AML-193 (cell line): Measurements from ENCODE around the gene PIGQ.

Experiments
- DNase-seq, 2 experiments: peaks; one replicate each; lab custom pipeline; 2025; lab: John Stamatoyannopoulos, UW

PIGQ gene

GRCh38 chr16:628321-629061, 58.7 kb downstream of the PIGQ start:
- no peak for DNase-seq

- no peak for DNase-seq
These were observed 59.5 kb downstream of the PIGQ start for GRCh38 chr16:629185-629832.

- no peak for DNase-seq
These were observed 60.1 kb downstream of the PIGQ start for GRCh38 chr16:629833-630248.

GRCh38 chr16:630249-630814, 60.6 kb downstream of the PIGQ start:
- DNase-seq: no peak

GRCh38 chr16:630815-631405, 61.1 kb downstream of the PIGQ start, which contains the start of gene WFIKKN1:
Gene WFIKKN1, plus strand, starts transcription at chr16:630985. Its CDS starts 269 bp downstream, at chr16:631254.
- DNase-seq: no peak

- DNase-seq: no peak
These were observed 62.1 kb downstream of the PIGQ start for GRCh38 chr16:631808-632358.

GRCh38 chr16:632486-633335, 62.9 kb downstream of the PIGQ start:
- DNase-seq: no peak

GRCh38 chr16:633336-634050, 63.7 kb downstream of the PIGQ start:
- no peak for DNase-seq
